ENCODE data around the gene QSOX2. TPM values are rescaled to one million over a fixed set of nuclear protein-coding genes. Genes with fewer than 3 reads are reported as not detected.

Gene QSOX2
- total RNA-seq, 1 donor from 2014 or later: 15.5 TPM

DNA sequence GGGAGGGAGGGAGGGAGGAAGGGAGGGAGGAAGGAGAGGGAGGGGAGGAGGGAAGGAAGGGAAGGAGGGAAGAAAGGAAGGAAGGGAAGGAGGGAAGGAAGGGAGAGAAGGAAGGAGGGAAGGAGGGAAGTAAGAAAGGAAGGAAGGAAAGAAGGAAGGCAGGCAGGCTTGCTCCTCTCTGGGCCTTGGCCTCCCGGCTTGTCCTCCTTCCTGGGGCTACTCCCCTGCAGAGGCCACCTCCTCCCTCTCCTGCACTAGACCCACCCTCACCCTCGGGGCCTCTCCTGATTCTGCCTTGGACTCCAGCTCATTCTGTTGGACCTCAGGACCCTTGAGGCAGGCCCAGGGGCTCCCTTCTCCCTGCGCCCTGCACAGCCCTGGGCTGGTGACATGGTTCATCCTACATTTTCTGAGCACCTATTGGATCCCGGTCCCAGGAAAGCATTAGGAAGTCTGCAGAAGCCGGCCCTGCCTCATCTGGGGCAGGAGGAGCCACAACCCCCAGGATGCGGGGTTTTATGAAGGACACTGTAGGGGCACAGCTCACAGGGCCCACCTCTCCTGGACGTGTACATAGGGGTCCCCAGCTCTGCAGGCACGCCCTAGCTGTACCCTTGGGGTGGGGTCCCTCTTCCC lies 63.7 kb downstream of the QSOX2 start:
- Mint-ChIP-seq H3K4me3 (ENCODE audit: unreplicated experiment) (no peak overlapping the region), H3K27me3 (ENCODE audit: unreplicated experiment) (peaks cover 33% of the 10 kb centered on the region), H3K9me3 (ENCODE audit: unreplicated experiment) (no peaks in the 10 kb centered on the region), H3K36me3 (ENCODE audit: unreplicated experiment) (no peaks in the 10 kb centered on the region), H3K27ac (ENCODE audit: unreplicated experiment) (no peak overlapping the region), H3K4me1 (ENCODE audit: unreplicated experiment) (no peaks in the 10 kb centered on the region)
- DNase-seq (ENCODE audit: extremely low spot score, unreplicated experiment): no peak
- no peak for TF ChIP-seq CTCF (IDR thresholded peaks at IDR 0.05)

- no peak for DNase-seq (ENCODE audit: extremely low spot score, unreplicated experiment)
- Mint-ChIP-seq H3K36me3 (ENCODE audit: unreplicated experiment) (no peaks in the 10 kb centered on the region), H3K27me3 (ENCODE audit: unreplicated experiment) (peaks cover 28% of the 10 kb centered on the region), H3K27ac (ENCODE audit: unreplicated experiment) (no peak overlapping the region), H3K4me1 (ENCODE audit: unreplicated experiment) (no peaks in the 10 kb centered on the region), H3K9me3 (ENCODE audit: unreplicated experiment) (no peaks in the 10 kb centered on the region), H3K4me3 (ENCODE audit: unreplicated experiment) (no peak overlapping the region)
- no peak for TF ChIP-seq CTCF (IDR thresholded peaks at IDR 0.05)
Measured at GRCh38 chr9:136180586-136180985, 65.0 kb downstream of the QSOX2 start.

- no peak for TF ChIP-seq CTCF (IDR thresholded peaks at IDR 0.05)
- Mint-ChIP-seq H3K27me3 (ENCODE audit: unreplicated experiment) (peaks cover 22% of the 10 kb centered on the region), H3K36me3 (ENCODE audit: unreplicated experiment) (no peaks in the 10 kb centered on the region), H3K4me3 (ENCODE audit: unreplicated experiment) (no peak overlapping the region), H3K27ac (ENCODE audit: unreplicated experiment) (no peak overlapping the region), H3K9me3 (ENCODE audit: unreplicated experiment) (no peaks in the 10 kb centered on the region), H3K4me1 (ENCODE audit: unreplicated experiment) (no peaks in the 10 kb centered on the region)
- no peak for DNase-seq (ENCODE audit: extremely low spot score, unreplicated experiment)
Measured at GRCh38 chr9:136179761-136180160, 65.9 kb downstream of the QSOX2 start.

DNA sequence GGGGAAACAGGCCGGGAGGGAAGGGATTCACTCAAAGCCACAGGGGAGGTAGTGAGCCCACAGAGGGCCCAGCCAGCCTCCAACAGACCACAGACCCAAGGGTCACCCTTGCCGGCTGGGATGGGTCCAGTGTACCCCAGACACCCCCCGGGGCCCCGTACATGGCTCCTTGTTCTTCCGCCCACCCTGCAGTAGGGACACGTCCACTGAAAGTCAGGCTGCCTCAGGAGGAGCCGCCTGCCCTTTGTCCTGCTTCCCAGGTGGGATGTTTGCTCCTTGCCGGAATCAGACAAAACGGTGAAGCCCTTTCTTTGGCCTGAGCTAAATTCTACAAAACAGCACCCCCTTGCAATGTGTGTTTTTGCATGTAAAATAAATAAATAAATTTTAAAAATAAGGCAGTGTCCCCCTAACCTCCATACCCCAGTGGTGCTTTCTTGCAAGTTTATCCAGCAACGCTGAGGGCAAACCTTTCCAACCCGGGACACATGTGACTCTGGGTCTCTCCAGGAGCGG lies 66.5 kb downstream of the QSOX2 start:
- TF ChIP-seq CTCF (IDR thresholded peaks at IDR 0.05): no peak
- H3K9me3 Mint-ChIP-seq (ENCODE audit: unreplicated experiment): no peaks in the 10 kb centered on the region
- no peak overlapping the region for H3K27ac Mint-ChIP-seq (ENCODE audit: unreplicated experiment)
- no peak overlapping the region for H3K4me3 Mint-ChIP-seq (ENCODE audit: unreplicated experiment)
- DNase-seq (ENCODE audit: extremely low spot score, unreplicated experiment): no peak
- H3K4me1 Mint-ChIP-seq (ENCODE audit: unreplicated experiment): no peaks in the 10 kb centered on the region
- no peaks in the 10 kb centered on the region for H3K36me3 Mint-ChIP-seq (ENCODE audit: unreplicated experiment)
- H3K27me3 Mint-ChIP-seq (ENCODE audit: unreplicated experiment): peaks cover 18% of the 10 kb centered on the region

- no peak for DNase-seq (ENCODE audit: extremely low spot score, unreplicated experiment)
- TF ChIP-seq CTCF (IDR thresholded peaks at IDR 0.05): no peak
- Mint-ChIP-seq H3K9me3 (ENCODE audit: unreplicated experiment) (no peaks in the 10 kb centered on the region), H3K4me3 (ENCODE audit: unreplicated experiment) (no peak overlapping the region), H3K27me3 (ENCODE audit: unreplicated experiment) (peaks cover 17% of the 10 kb centered on the region), H3K36me3 (ENCODE audit: unreplicated experiment) (no peaks in the 10 kb centered on the region), H3K27ac (ENCODE audit: unreplicated experiment) (no peak overlapping the region), H3K4me1 (ENCODE audit: unreplicated experiment) (no peaks in the 10 kb centered on the region)
Measured at GRCh38 chr9:136178773-136179075, 66.9 kb downstream of the QSOX2 start.

All from osteocyte (in vitro differentiated cells).